ENCODE data around the gene MCEE.

DNA sequence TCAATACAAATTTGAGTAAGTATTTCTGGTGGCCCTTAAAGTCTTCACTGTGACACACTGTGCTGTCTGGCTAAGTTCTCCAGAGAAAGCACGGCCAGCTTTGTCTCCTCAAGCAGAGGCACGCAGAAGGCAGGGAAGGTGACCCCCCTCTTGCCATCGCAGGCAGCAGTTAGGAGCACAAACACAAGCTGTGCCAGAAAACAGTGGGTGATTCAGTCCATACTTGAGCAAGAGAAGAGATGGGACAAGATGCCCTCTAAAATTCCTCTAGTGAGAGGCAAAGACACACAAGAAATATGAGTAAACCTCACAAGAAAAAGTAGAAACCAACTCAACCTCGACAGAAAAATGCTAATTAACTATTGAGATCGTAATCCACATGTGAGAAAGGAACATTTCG, 9.8 kb downstream of the MCEE start:
- TF ChIP-seq, protein P1, sequence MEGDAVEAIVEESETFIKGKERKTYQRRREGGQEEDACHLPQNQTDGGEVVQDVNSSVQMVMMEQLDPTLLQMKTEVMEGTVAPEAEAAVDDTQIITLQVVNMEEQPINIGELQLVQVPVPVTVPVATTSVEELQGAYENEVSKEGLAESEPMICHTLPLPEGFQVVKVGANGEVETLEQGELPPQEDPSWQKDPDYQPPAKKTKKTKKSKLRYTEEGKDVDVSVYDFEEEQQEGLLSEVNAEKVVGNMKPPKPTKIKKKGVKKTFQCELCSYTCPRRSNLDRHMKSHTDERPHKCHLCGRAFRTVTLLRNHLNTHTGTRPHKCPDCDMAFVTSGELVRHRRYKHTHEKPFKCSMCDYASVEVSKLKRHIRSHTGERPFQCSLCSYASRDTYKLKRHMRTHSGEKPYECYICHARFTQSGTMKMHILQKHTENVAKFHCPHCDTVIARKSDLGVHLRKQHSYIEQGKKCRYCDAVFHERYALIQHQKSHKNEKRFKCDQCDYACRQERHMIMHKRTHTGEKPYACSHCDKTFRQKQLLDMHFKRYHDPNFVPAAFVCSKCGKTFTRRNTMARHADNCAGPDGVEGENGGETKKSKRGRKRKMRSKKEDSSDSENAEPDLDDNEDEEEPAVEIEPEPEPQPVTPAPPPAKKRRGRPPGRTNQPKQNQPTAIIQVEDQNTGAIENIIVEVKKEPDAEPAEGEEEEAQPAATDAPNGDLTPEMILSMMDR (IDR thresholded peaks at IDR 0.05), result no peak
- TF ChIP-seq EP300 (IDR thresholded peaks at IDR 0.05; ENCODE audit: low read depth) (no peak), POLR2AphosphoS5 (IDR thresholded peaks at IDR 0.05) (no peak)
